OCI-M2 (cell line): ENCODE results near the gene MAS1.

Experiments
- DNase-seq: peaks from one replicate; lab custom pipeline; 2025; ENCODE audit not compliant: unreplicated experiment; lab: John Stamatoyannopoulos, UW

The MAS1 gene

DNA sequence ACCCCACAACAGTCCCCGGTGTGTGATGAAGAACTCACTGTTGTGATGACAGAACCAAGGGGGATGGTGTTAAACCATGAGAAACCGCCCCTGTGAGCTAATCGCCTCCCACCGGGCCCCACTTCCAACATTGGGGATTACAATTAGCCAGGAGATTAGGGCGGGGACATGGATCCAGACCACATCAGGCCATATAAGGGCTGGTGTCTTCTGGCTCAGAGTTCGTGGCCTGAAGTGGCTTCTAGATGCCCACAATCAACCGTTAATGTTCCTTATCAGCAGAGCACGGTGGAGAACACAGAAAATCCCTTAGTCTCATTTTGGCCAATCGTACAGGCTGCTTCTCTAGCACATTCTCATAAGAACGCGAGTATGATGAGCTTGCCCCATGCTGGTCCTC lies 10.9 kb upstream of the MAS1 start:
- DNase-seq = no peak

DNA sequence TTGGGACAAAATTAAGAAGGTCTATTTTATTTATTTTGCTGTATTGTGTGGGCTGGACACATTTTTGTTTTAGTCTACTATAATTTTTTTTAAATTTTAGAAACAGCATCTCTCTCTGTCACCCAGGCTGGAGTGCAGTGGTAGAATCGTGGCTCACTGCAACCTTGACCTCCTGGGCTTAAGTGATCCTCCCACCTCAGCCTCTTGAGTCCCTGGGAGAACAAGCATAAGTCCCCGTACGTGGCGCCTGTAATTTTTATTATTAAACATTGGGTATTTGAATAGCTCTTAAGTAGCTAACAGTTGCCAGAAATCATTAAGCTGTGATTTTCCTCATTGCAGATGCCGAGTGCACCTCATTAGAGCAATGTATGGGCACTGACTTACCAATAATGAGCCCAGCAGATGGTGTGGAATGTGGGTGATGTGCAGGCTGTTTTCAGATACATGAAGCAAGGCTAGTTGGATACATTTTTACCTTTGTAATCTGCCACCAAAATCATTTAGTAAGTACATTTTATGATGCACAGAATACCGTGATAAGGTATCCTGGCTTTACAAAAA lies 10.3 kb upstream of the MAS1 start:
- DNase-seq = no peak

GRCh38 chr6:159884720-159885119 lies 6.1 kb upstream of the MAS1 start:
- DNase-seq = no peak

- no peak for DNase-seq
Measured at GRCh38 chr6:159886270-159886669, 4.5 kb upstream of the MAS1 start.

- no peak for DNase-seq
Measured at GRCh38 chr6:159887146-159887545, 3.6 kb upstream of the MAS1 start.

GRCh38 chr6:159887761-159888160 lies 3.0 kb upstream of the MAS1 start:
- DNase-seq = no peak

DNA sequence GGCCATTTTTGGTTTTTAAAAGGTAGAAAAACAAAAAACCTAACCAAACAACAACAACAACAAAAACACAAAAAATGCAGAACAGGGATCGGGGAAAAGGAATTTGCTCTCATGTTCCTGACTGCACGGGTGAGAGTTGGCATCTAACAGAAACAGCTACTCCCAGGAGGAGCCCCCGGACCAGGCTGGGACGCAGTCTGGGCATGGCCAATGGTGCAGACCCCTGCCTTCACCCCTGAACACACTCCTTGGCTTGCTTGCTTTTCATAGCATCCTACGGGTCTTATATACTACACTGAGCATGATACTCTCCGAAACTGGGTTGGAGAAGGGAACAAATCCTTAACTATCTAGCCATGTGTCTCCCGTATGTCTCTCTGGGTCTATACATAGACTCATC lies 587 bp upstream of the MAS1 start:
- DNase-seq = no peak

DNA sequence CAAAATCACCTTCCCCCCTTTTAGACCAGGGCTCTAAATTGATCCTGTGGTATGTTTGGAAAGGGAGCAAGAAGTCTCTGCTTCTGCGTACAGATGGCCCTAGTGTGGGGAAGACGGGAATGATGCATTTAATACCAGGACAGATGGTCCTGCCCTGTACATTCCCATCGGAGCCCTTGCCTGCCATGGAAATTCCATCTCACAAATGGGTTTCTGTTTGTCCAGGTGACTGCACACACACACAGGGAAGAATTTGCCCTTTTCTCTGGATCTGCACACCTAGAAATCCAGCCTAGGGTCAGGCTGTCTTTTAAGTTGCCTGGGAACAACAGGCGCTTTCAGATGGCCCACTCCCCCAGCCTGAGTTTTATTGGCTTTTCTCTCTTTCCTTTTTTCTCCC lies 1.3 kb downstream of the MAS1 start:
- no peak for DNase-seq

DNA sequence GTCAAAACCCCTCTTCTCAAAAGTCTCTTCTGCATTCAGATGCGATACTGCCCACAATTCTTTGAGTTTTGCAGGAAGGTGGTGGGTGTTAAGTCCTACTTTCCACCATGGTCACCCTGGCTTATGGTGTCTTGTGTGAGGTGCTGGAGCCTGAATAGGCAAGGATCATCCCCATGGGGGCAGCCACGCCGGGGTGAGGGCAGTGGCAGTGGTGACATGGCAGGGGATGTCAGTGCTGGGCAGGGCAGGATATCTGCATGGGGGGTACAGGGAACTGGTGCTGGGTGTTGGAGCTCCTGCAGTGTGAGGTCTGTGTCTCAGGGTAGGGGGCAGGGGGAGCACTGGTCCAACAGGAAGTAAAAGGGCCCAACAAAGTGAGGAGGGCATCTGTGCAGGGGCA lies 2.3 kb downstream of the MAS1 start:
- DNase-seq = no peak

DNA sequence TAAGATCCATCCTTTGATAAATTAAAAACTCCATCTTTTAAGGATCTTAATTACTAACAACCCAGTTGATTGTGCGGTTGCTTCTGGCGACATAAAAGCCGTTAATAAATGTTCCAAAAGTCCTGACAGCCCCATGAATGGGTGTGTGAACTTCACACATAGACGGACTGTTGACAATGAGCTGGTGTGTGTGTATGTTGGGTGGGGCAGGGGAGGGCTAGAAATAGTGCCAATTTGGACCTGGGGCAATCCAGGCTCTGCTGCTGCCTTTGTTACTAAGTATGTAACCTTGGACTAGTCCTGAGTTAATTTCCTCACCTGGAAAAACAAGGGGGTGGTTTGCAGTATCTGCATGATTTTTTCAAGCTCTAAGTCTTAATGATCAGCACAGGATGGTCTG lies 4.2 kb downstream of the MAS1 start:
- DNase-seq = no peak

GRCh38 chr6:159897603-159898002 lies 6.8 kb downstream of the MAS1 start:
- no peak for DNase-seq

- DNase-seq = no peak
Measured at GRCh38 chr6:159898519-159898918, 7.7 kb downstream of the MAS1 start.

- DNase-seq = no peak
Measured at GRCh38 chr6:159899994-159900745, 9.4 kb downstream of the MAS1 start.

DNA sequence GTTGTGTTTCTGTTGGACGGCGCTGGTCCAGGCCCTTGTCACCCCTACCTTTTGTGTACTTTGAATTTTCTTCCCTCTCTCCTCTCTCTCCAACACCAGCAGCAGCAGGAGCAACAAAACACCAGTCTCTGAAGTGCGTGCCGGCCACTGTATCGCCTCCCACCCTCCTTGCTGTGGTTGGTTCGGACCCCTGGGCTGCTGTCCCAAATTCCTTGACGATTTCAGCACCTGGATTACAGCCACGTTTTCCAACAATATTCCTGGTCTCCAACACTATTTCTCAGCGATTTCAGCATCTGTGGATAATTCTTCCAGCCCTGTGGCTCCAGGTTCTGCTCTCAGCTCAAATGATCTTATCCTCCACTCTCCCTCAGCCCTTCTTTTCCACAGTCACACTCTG lies 11.8 kb downstream of the MAS1 start:
- DNase-seq = no peak

DNA sequence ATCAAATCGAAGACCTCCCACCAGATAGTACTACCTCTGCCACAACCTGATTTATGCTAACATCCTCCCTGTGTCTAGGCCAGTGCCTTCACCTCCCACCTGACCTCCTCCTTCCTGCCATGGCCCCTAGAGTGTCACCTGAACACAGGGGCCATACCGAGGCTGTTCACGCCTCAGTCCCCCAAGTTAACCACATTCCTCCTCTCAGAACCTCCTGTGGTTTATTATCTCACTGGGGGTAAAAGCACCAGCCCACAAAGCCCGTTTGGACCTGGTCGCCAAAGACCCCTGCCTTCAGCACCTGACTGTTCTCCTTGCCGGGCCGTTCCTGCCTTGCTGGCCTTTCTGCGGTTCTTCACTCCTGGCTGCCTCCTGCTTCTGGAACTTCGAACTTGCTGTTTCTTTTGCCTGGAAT lies 13.7 kb downstream of the MAS1 start:
- DNase-seq = no peak

DNA sequence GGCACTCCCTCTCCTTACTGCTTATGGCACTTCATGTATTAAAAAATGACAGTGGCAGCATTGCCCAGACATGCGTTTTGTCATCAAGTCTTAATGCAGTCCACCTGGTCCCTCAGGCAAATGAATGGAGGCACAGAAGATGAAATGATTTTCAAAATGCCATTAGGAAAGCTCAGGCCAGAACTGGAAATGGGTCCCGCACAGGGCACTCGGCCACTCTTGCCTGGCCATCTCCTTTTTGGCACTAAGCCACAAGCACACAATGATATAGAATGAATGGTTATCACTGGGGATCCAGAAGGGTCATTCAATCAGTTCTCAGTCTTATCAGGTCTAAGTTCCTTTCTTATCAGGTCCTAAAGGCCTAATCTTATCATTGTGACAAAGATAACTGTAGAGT lies 15.6 kb downstream of the MAS1 start:
- no peak for DNase-seq

- DNase-seq = no peak
Measured at GRCh38 chr6:159908535-159908934, 17.7 kb downstream of the MAS1 start.

GRCh38 chr6:159908979-159909378 lies 18.2 kb downstream of the MAS1 start:
- DNase-seq = no peak

DNA sequence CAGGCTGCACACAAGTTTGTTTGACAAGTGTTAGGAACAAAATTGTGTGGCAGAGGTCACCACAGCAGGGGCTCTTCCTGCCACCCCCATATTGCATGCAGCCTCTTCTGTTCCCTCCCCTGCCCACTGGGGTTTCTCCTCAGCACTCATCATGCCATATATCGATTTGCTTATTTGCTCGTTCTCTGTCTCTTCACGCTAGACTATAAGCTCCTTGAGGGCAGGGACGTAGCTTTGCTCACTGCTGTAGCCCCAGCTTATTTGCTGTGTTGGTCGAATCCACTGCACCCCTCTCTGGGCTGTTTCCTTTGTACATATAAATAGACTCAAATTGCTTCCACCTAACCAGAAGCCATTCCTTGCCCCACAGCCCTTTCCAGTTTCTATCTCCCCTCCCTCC lies 19.6 kb downstream of the MAS1 start:
- no peak for DNase-seq

GRCh38 chr6:159913375-159913774 lies 22.6 kb downstream of the MAS1 start:
- DNase-seq = no peak

DNA sequence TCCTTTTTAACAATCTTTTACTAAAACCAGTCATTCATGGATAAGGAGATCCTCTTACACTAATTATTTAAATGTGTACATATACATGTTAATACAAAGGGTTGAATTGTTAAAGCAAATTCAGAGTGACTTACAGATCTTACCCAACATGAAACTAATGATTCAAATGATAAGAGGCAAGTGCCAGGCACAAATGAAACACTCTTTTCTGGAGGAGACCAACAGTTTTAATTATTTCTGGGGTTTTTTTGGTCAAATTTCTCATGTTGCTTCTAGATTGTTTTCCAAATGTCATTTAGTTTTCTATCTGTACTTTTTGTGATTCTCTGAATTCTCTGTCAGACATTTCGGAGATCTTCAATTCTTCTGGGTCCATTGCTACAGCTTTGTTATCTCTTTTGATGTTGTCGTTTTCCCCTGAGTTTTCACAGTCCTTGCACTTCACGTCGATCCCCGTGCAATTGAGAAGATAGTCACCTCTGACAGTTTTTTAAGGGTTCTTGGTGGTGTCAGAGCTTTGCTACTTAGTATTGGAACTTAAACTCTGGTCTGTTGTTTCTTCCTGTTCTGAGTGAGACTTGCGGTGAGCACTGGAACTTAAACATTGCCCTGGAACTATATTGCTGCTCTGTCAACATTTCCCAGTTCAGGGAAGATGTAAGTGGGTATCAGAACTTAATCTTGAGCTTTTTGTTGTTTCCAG lies 23.2 kb downstream of the MAS1 start:
- no peak for DNase-seq

DNA sequence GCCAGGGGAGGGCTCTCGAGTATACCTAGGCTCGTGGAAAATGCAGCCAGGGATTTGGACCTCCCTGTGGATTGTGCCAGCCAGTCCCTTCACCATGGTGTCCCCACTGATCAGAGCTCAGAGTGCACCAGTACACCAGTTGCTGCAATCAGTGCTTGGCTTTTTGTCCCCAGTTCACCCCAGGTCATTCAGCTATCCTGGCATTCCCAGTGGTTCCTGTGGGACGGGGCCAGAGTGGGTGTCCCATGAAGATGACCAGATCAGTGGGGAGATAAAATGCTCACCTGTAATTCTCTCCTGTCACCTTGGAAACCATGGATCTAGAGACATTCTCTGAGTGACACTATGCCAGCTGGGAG lies 23.8 kb downstream of the MAS1 start:
- DNase-seq = no peak

DNA sequence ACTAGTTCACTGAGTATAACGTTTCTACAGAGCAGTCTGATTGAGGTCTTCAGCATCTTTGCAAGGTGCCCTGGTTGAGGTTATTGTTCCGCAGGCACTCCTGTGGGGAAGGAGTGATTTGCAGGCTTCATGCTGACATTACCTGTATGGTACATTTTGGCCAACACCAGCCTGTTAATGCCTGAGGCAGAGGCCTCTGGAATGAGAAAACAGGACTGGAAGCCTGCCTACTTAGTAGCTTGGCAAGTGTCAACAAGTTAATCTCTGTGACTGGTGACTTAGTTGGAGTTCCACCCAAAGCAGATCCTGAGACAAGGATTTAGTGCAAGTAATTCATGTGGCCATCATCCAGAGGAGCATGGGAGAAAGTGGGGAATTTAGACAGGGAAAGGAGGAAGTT lies 24.6 kb downstream of the MAS1 start:
- no peak for DNase-seq
